Stomach (tissue), 9 donors: Measurements from ENCODE around the gene FEV. TPM values are rescaled to one million over a fixed set of nuclear protein-coding genes. Genes with fewer than 3 reads are reported as not detected.

Experiments used
- DNase-seq, 2 donors: peaks; one replicate each; pipeline versions ENCODE4 v3.0.0 to v3.0.0-alpha.2; 2013 to 2019
- H3K27ac ChIP-seq, 5 donors: fragments of 200-600 bp in 4 of 5; sonication (generic) in 4 of 5; one replicate each; pipeline ENCODE4 v1.5.1; 2013 to 2019; ENCODE audit warnings: mild to moderate bottlenecking in 1 of 5, moderate library complexity in 1 of 5
- H3K27me3 ChIP-seq, 3 donors: fragments of 200-600 bp; sonication (generic); one replicate each; pipeline ENCODE4 v1.5.1; 2017 to 2019; ENCODE audit warnings: mixed run types in 1 of 3
- H3K36me3 ChIP-seq, 4 donors: fragments of 200-600 bp; sonication (generic); 1 replicate in 3 of 4; 2 replicates in 1 of 4; pipeline ENCODE4 v1.5.1; 2016 to 2019
- H3K4me1 ChIP-seq, 4 donors: fragments of 200-600 bp; sonication (generic); one replicate each; pipeline ENCODE4 v1.5.1; 2016 to 2019
- H3K4me3 ChIP-seq, 4 donors: fragments of 200-600 bp; sonication (generic) in 3 of 4; one replicate each; pipeline ENCODE4 v1.5.1; 2016 to 2019; ENCODE audit warnings: mild to moderate bottlenecking in 1 of 4
- H3K9me3 ChIP-seq, 4 donors: fragments of 200-600 bp; sonication (generic); one replicate each; pipeline ENCODE4 v1.5.1; 2016 to 2019
- EP300 ChIP-seq: sonication (generic); formaldehyde crosslinking; IDR thresholded peaks from one replicate; pipeline ENCODE4 v1.6.1; 2017; ENCODE audit warnings: antibody characterized with exemption
- POLR2A ChIP-seq, 4 donors: fragments of 450-650 bp; IDR thresholded peaks; one replicate each; pipeline ENCODE4 v1.6.1; 2016; ENCODE audit warnings: antibody characterized with exemption in 4 of 4, control low read depth in 2 of 4, mild to moderate bottlenecking in 1 of 4, moderate library complexity in 1 of 4
- POLR2AphosphoS5 ChIP-seq, 3 donors: sonication (generic); formaldehyde crosslinking; IDR thresholded peaks; one replicate each; pipeline ENCODE4 v1.6.1; 2016; ENCODE audit warnings: antibody characterized with exemption in 3 of 3
- WGBS, 5 donors: extraction: QIAGEN DNeasy Blood & Tissue Kit in 3 of 5; methylation state at CpG; one replicate each; pipeline versions ENCODE4 v1.1.5 to v1.1.7; 2013 to 2018; 5-methylcytosine and 5-hydroxymethylcytosine counted together
- intact Hi-C: fragments of 100-400 bp; cut with DNase I; formaldehyde crosslinking; loops from one replicate; pipeline ENCODE4 v1.15.1; 2023; ENCODE audit warnings: low total_unique reads
- polyA plus RNA-seq, 3 donors: library from polyadenylated mRNA; stranded (reverse); fragments of 200-250 nt; gene quantifications; one replicate each; pipeline ENCODE4 v1.2.3, GENCODE V29; 2013
- total RNA-seq, 5 donors: library from RNA; depleted of rRNA; stranded (reverse); fragments of >200 nt; gene quantifications; one replicate each; pipeline versions ENCODE4 v1.1.0 to v1.2.3, GENCODE V29; 2014 to 2016
- TF ChIP-seq, protein P1 (sequence below), 7 experiments: fragments of 450-650 bp in 4 of 7; fragments of 200-600 bp in 3 of 7; sonication (generic) in 3 of 7; IDR thresholded peaks; one replicate each; pipeline ENCODE4 v1.5.1; 2016 to 2019; ENCODE audit warnings: antibody characterized with exemption in 7 of 7, control low read depth in 2 of 7, mild to moderate bottlenecking in 1 of 7
- donor health status: healthy with polysubstance abuse.
- donor health status: Bipolar disorder and iron deficiency.
- donor health status: healthy.

FEV gene
- total and polyA plus RNA-seq, 8 donors: 0.28 to 6.4 (median 1.1) TPM; not detected in 4

- H3K27ac ChIP-seq: no peak overlapping the region
- intact Hi-C loops: loop anchor here (10.0 kb wide), 2 partner anchors 127 to 277 kb away; partner anchors contain the start of gene PTPRN
- no peaks in the 10 kb centered on the region for H3K4me1 ChIP-seq
- WGBS, 5 donors: 87 to 96% (median 94%) methylated on average over 22 of the region's 22 CpGs
- H3K9me3 ChIP-seq: no peaks in the 10 kb centered on the region
- DNase-seq: no peak
- peaks cover 0 to 51% (median 6%) of the 10 kb centered on the region in 3 donors for H3K27me3 ChIP-seq
- no peak overlapping the region for H3K4me3 ChIP-seq
- no peaks in the 10 kb centered on the region for H3K36me3 ChIP-seq
- TF ChIP-seq POLR2A (IDR thresholded peaks at IDR 0.05): no peak
- TF ChIP-seq, protein P1, sequence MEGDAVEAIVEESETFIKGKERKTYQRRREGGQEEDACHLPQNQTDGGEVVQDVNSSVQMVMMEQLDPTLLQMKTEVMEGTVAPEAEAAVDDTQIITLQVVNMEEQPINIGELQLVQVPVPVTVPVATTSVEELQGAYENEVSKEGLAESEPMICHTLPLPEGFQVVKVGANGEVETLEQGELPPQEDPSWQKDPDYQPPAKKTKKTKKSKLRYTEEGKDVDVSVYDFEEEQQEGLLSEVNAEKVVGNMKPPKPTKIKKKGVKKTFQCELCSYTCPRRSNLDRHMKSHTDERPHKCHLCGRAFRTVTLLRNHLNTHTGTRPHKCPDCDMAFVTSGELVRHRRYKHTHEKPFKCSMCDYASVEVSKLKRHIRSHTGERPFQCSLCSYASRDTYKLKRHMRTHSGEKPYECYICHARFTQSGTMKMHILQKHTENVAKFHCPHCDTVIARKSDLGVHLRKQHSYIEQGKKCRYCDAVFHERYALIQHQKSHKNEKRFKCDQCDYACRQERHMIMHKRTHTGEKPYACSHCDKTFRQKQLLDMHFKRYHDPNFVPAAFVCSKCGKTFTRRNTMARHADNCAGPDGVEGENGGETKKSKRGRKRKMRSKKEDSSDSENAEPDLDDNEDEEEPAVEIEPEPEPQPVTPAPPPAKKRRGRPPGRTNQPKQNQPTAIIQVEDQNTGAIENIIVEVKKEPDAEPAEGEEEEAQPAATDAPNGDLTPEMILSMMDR (IDR thresholded peaks at IDR 0.05): no peak
- TF ChIP-seq EP300: no peak
- no peak for TF ChIP-seq POLR2AphosphoS5 (IDR thresholded peaks at IDR 0.05)
Measured at GRCh38 chr2:219027511-219028055, 42.6 kb upstream of the FEV start.

DNA sequence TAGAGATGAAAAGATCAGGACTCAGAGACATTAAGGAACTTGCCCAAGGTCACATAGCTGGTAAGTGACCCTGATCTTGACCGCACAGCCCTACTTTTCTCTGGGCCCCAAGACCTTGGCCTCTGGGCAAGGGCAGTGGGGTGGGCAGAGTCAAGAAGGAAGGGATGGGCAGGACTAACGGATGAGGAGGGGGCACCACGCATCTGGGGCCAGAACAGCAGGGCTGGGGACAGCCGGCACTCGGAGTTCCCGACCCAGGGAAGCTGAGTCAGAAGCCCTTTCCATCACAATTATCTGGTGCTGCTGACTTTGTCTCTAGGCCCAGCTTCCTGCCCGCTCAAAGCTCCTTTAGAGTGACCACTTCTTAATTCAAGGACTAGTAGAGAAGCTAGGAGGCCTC lies 42.0 kb upstream of the FEV start:
- intact Hi-C loops: loop anchor here (10.0 kb wide), 2 partner anchors 128 to 278 kb away; partner anchors contain the start of gene PTPRN
- no peak for DNase-seq
- 83 to 92% (median 86%) methylated on average over 4 to 7 of the region's 7 CpGs for WGBS, 5 donors
- H3K36me3 ChIP-seq: no peaks in the 10 kb centered on the region
- H3K27ac ChIP-seq: no peak overlapping the region
- H3K4me1 ChIP-seq: no peaks in the 10 kb centered on the region
- no peaks in the 10 kb centered on the region for H3K9me3 ChIP-seq
- H3K27me3 ChIP-seq: peaks cover 0 to 51% (median 6%) of the 10 kb centered on the region in 3 donors
- H3K4me3 ChIP-seq: no peak overlapping the region
- TF ChIP-seq POLR2AphosphoS5 (IDR thresholded peaks at IDR 0.05) (no peak), EP300 (no peak), POLR2A (IDR thresholded peaks at IDR 0.05) (no peak)
- TF ChIP-seq, protein P1 (IDR thresholded peaks at IDR 0.05): no peak

GRCh38 chr2:219025637-219026585 lies 40.9 kb upstream of the FEV start:
- no peak overlapping the region for H3K27ac ChIP-seq
- peaks cover 0 to 50% (median 5%) of the 10 kb centered on the region in 3 donors for H3K27me3 ChIP-seq
- H3K36me3 ChIP-seq: no peaks in the 10 kb centered on the region
- no peak overlapping the region for H3K4me3 ChIP-seq
- 80 to 91% (median 87%) methylated on average over 14 to 18 of the region's 18 CpGs for whole genome bisulfite sequencing, 5 donors
- no peaks in the 10 kb centered on the region for H3K4me1 ChIP-seq
- no peaks in the 10 kb centered on the region for H3K9me3 ChIP-seq
- TF ChIP-seq, protein P1 (IDR thresholded peaks at IDR 0.05): no peak
- no peak for TF ChIP-seq POLR2A (IDR thresholded peaks at IDR 0.05)
- no peak for TF ChIP-seq POLR2AphosphoS5 (IDR thresholded peaks at IDR 0.05)
- TF ChIP-seq EP300: no peak
- intact Hi-C loops: loop anchor here (10.0 kb wide), 2 partner anchors 129 to 279 kb away; partner anchors contain the start of gene PTPRN
- DNase-seq: no peak

- no peaks in the 10 kb centered on the region for H3K4me1 ChIP-seq
- 74 to 80% (median 77%) methylated on average over 10 to 11 of the region's 11 CpGs for WGBS, 5 donors
- no peak overlapping the region for H3K27ac ChIP-seq
- intact Hi-C loops: loop anchor here (10.0 kb wide), 2 partner anchors 131 to 281 kb away; partner anchors contain the start of gene PTPRN
- no peak overlapping the region for H3K4me3 ChIP-seq
- TF ChIP-seq POLR2AphosphoS5 (IDR thresholded peaks at IDR 0.05): no peak
- TF ChIP-seq EP300: no peak
- no peak for TF ChIP-seq POLR2A (IDR thresholded peaks at IDR 0.05)
- TF ChIP-seq, protein P1 (IDR thresholded peaks at IDR 0.05): no peak
- H3K27me3 ChIP-seq: peaks cover 0 to 37% (median 0%) of the 10 kb centered on the region in 3 donors
- no peaks in the 10 kb centered on the region for H3K36me3 ChIP-seq
- no peaks in the 10 kb centered on the region for H3K9me3 ChIP-seq
- DNase-seq: no peak
Measured at GRCh38 chr2:219024059-219024458, 39.1 kb upstream of the FEV start.
